ENCODE measurements around the gene TCAP.
A peak's percentile ranks its signal among the peaks of the same experiment; 100 is the strongest.
"Not testable (repeated sequence)": the region's sequence is repeated elsewhere in the genome, so short reads cannot be mapped to it uniquely, and the experiment has no call there.

Gene TCAP

DNA sequence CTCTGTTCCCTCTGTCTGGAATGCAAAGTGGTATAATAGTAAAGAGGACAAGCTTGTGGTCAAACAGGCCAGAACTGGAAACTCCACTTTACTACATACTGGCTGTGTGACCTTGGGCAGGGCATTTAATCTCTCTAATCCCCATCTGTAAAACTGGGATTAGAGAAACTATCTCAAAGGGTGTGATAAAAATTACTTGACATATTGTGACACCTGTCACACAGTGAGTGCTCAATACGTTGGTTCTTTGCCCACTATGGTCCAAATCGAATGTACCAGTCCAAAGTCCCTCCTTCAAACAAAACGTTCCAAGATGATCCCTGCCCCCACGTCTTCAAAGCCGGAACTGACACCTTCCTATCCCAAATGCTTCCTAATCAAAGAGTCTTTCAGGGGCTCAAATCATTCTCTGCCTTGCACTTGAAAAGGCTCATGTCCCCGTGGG lies 22.0 kb downstream of the TCAP start:
- DNase-seq, result no peak

DNA sequence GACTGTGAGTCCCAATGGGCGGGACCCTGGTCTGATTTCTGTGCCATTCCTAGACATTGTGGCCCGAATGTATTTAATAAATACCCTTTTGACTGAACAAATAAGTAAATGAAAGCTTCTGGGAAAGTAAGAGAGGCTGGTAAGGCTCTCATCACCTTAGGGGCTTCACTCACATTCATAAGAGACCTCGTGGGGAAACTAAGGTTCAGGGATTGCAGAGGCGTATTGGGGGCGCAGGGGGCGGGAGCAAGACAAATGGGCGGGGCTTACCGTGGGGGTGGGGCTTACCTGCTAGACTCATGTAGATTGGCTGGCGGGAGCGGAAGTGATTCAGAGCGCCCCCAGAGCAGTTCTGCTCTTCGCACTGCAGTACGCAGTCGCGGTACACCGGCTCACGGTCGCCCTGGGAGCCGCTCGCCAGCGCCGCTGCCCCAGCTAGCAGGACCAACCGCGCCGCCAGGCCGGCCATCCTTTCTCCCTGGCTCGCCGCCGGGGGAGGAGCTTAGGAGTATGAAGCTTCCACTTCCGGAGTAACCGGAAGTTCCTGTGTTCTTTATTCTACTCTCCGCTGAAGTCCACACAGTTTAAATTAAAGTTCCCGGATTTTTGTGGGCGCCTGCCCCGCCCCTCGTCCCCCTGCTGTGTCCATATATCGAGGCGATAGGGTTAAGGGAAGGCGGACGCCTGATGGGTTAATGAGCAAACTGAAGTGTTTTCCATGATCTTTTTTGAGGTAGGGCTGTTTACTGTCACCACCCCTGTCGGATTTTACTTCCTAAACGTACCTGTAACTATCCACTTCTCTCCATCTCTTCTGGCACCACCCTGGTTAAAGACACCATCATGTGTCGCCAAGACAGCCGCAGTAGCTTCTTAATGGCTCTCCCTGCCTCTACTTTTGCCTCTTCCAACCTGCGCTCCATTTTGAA lies 22.7 kb downstream of the TCAP start, which contains the start of gene PGAP3:
PGAP3 (minus strand) TSS at position 512 of the 929 bp plus-strand sequence; CDS start at position 469, 43 bp downstream.
- DNase-seq, result peak; percentile 91

DNA sequence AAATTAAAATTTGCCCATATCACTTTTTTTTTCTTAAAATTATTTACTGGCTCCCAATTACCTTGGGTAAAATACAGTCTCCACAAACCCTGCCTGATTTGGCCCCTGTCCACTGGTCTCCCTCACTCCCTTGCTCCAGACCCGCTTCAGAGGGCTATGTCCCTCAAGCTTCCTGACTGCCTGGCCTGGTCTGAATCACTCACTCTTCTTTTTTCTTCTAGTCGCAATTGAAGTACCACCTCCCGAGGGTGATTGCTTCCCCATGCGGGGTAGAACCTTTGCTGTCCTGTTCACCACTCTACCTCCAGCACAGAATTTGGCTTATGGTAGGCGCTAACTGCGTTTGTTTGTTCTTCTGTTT lies 23.3 kb downstream of the TCAP start:
- DNase-seq, result no peak

DNA sequence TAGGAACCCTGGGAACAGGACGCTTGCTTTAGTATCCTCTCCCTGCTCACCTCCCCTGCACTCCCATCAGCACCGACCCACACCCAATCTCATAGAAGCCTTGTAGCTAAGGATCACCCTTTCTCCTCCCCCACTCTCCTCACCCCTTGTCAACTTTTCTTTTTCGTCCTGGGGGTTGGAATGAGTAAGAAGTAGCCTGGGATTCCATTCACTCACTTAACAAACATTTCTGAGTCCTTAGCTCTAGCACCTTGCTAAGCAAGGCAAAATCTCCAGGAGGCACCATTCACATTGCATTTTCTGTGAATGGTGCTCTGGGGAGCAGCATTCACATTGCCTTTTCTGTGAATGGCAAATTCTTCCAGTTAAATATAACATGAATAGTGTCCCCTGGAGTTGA lies 23.8 kb downstream of the TCAP start:
- no peak for DNase-seq

DNA sequence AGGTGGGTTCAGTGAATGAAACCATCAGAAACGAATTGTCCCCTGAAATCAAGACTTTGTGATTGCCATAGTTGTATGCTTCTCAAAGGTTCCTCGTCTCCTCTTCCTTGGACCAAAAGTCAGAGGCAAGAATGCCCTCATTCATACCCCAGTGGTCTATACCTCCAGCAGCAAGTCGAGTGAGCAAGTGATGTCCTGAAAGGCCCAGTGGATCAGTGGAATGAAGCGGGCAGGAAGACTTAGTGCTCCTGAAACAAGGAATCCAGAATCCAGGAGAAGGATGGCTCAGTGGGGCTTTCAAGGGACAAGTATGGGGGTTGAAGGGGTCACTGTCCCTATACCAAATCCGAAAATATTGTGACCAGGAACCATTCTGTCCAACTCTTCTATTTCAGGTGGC lies 29.4 kb downstream of the TCAP start:
- no peak for DNase-seq

DNA sequence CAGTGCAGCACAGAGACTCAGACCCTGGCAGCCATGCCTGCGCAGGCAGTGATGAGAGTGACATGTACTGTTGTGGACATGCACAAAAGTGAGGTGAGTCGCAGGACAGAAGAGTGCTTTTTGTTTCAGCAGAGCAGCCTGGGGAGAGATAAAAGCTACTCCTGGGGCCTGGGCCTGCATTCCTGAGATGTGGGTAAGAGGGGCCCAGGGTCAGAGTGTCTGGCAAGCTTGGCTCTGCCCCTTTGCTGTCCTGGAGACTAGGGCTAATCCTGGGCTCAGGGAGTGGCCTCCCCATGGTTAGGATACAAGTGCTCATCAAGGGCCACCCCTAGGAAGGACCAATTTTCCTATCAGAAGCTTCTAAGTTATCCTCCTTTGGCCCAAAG lies 29.9 kb downstream of the TCAP start:
- no peak for DNase-seq

DNA sequence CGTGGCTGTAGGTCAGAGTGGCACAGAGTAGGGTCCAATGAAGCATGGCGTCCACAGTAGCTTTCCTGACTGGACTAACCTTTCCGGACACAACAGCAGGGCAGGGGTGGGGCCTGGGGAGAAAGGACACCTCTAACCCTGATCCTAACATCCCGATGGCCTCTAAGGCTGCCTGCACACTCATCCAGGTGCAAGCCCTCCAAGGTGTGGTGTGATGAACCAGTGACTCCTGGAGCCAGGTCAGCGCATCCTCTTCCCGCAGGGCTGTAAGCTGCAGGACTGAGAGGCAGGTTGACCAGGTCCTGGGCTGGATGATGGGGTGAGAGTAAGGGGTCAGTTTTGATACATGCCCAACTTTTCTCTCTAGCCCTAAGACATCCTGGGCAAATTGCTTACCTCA lies 31.6 kb downstream of the TCAP start:
- DNase-seq, result no peak

DNA sequence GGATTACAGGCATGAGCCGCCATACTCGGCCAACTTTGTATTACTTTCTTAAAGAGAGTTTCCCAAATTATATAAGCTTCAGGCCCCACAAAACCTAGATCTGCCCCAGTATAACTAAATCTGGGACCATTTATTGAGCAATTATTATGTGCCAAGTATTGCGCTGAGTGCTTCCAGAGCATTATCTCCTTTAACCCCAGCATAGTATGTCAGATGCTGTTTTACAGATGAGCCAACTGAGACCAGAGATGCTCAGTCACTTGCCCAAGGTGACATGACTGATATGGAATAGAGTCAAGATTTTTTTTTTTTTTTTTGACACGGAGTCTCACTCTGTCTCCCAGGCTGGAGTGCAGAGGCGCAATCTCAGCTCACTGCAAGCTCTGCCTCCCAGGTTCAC lies 32.8 kb downstream of the TCAP start:
- DNase-seq, result no peak

DNA sequence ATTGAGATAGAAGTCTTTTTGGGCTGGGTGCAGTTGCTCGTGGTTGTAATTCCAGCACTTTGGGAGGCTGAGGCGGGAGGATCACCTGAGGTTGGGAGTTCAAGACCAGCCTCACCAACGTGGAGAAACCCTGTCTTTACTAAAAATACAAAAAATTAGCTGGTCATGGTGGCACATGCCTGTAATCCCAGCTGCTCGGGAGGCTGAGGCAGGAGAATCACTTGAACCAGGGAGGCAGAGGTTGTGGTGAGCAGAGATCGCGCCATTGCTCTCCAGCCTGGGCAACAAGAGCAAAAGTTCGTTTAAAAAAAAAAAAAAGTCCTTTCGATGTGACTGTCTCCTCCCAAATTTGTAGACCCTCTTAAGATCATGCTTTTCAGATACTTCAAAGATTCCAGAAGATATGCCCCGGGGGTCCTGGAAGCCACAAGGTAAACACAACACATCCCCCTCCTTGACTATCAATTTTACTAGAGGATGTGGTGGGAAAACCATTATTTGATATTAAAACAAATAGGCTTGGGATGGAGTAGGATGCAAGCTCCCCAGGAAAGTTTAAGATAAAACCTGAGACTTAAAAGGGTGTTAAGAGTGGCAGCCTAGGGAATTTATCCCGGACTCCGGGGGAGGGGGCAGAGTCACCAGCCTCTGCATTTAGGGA lies 34.1 kb downstream of the TCAP start:
- DNase-seq, result not testable (repeated sequence)

DNA sequence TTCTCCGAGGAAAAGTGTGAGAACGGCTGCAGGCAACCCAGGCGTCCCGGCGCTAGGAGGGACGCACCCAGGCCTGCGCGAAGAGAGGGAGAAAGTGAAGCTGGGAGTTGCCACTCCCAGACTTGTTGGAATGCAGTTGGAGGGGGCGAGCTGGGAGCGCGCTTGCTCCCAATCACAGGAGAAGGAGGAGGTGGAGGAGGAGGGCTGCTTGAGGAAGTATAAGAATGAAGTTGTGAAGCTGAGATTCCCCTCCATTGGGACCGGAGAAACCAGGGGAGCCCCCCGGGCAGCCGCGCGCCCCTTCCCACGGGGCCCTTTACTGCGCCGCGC lies 34.6 kb downstream of the TCAP start, which contains the start of gene ERBB2:
ERBB2 (plus strand) TSS at position 247 of the 330 bp plus-strand sequence. CDS start 175 bp downstream, outside the sequence.
- peak; percentile 72 for DNase-seq

DNA sequence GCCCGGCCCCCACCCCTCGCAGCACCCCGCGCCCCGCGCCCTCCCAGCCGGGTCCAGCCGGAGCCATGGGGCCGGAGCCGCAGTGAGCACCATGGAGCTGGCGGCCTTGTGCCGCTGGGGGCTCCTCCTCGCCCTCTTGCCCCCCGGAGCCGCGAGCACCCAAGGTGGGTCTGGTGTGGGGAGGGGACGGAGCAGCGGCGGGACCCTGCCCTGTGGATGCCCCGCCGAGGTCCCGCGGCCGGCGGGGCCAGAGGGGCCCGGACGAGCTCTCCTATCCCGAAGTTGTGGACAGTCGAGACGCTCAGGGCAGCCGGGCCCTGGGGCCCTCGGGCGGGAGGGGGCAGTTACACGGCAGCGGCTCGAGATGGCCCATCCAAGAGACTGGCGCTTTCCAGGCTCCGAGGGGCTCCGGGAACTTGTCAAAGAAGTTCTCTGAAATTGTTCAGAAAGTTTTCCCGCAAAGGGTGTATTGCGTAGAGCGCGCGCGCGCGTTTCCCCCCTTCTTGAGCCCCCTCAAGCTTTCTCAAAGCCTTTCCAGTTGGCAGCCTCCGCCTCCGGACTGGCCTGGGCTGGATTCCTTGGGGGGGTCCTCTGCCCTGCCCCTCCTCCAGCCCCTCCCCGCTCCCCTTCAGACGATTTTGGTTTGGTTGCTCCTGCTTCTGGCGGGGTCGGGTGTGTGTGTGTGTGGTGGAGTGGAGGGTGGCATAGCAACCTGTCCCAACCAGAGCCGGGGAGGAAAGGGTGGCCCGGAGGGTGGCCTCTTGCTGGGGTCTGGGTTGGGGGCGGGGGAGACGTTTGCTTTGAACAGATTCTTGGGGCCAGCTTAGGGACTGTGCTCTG lies 35.2 kb downstream of the TCAP start:
- peak; percentile 3 for DNase-seq

DNA sequence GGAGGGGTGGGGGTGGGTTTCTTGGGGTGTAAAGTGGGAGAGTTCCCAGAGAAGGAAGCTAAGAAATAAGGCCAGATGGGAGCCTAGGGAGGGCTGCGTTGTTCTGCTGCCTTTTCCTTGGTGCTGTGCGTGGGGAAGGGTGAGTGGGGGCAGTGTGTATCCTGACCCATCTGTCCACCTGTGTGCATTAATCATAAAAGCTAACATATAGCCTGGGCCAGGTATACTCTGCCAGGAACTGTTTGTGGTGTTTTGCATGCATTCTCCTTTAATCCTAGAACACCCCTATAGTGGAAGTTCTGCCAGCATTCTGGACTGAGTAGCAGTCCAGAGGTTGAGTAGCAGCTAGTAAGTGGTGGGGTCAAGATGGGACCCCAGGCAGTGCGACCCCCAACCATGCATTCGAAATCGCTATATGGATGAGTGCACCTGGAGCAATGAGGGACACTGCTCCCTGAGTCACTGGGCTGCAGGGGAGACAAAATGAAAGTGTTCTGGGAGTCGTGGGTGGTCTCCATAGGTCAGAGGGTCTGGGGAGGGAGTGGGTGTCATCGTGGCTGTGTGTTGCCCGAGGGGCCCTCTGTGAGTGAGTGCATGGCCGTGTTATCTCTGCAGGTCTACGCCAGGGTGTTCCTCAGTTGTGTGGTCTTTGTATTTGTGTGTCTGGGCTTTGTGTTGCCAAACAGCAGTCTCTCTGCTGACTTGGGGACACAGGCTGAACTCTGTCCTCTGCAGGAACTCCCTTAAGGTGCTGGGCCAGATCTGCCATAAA lies 36.0 kb downstream of the TCAP start:
- DNase-seq, result no peak

DNA sequence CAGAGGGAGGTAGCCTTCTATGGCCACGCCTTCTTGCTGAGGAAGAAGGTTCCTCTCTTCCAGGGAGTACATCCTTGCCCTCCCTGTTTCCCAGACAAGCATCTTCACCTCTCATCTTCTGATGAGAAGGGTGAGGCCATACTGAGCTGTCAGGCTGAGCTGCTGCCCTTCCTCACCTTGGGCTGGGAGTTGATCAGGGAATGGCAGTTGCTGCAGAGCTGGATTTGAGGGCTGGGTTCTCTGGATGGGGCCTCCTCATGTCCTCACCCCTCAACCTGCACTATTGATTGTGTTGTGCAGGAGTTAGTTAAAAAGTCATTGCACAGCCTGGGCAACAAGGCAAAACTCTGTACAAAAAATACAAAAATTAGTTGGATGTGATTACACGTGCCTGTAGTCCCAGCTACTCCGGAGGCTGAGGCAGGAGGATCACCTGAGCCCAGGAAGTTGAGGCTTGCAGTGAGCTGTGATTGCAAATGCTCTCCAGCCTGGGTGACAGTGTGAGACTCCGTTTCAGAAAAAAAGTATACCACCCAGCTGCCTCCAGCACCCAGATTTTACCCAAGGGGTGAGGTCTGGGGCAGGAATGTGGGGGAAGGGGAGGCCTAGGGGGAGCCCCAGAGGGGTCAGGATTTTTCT lies 36.8 kb downstream of the TCAP start:
- no peak for DNase-seq

DNA sequence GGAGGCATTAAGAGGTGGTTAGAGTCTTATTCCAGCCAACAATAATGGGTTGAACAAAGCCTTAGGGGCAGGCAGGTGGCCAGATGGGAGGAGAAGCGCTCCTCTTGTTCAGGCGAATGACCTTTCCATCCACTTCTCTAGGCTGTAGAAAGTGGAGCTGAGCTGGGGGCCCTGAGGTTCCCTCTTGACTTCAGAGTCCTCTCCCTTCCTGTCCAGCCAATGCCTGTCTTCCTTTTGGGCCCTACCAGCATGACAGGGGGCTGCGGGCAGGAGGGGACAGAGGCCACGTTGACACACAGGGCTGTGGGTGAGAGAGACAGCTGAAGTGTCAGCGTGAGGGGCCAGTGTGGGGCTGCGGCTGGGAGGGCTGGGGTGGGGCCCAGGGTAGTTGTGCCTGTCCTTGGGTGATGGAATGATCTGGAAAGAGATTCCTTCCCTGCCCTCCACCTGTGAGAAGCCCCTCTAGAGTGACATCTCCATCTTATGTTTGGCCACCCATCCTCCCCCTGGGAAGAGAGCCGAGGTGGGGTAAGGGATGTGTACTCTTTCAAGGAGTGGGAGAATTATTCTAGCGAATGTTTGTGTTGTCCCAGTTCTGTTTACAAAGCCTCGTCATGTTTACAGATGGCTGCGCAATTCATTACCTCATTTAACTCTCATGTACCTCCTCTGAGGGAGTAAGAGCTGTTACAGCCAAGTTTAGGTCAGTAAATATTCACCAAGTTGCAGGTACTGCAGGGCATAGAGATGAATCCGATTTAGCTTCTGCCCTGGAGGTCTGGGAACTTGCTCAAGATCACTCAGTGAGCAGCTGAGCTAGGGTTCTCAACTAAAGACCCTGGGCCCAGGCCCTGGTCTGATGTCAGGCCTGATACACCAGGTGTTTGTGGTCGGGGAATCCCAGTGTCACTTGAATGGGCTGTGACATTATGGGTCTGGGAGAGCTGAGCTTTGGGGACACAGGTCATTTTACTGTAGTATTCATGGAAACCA lies 38.0 kb downstream of the TCAP start:
- no peak for DNase-seq

DNA sequence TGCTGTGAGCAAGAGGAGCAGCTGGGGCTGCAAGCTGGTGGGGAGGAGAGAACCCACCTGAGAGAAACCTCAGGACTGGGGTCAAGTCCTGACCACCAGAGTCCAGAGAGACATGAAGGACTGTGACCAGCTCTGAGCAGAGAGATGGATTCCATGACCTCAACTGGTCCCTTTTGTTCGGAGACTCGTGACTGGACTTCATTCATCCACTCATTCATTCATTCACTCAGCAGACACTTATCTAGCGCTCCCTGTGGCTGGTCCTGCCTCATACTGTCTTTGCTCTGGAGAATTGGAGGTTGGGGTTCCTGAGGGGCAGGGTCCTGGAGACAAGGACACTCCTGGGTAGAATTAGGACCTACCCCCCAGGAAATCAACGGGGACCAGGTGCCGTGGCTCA lies 38.8 kb downstream of the TCAP start:
- DNase-seq, result no peak

DNA sequence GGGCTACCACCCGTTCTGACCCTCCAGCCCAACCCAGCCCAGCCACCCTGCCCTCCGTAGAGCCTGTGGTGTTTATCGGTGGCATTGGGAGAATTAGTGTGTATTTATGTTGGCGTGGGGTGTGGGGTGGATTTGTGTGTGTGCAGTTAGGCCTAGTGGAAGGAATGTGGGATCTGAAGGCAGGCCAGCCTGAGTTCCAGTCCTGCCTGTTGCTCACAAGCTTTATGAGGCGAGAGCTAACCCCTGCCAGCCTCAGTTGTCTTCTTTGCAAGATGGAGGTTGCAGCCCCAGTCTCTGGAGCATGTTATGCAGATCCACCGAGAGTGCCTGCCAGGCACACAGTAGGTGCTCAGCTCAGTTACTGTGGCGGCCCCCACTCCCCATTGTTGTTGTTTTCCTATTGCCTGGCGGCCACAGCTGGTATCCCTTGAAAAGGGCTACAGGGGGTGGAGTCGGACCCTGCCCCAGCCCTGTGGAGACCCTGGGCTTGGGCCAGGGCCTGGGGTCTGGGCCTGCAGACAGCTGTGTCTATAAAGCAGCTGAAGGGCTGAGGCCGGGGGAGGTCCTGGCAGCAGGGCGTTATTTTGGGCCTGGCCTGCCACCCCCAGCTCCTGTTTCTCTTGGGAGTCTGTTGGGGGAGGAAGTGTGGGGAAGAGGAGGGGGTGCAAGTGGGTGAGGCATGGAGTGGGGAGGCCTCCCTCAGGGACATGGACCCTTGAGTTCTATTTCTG lies 39.8 kb downstream of the TCAP start:
- DNase-seq, result peak; percentile 17

DNA sequence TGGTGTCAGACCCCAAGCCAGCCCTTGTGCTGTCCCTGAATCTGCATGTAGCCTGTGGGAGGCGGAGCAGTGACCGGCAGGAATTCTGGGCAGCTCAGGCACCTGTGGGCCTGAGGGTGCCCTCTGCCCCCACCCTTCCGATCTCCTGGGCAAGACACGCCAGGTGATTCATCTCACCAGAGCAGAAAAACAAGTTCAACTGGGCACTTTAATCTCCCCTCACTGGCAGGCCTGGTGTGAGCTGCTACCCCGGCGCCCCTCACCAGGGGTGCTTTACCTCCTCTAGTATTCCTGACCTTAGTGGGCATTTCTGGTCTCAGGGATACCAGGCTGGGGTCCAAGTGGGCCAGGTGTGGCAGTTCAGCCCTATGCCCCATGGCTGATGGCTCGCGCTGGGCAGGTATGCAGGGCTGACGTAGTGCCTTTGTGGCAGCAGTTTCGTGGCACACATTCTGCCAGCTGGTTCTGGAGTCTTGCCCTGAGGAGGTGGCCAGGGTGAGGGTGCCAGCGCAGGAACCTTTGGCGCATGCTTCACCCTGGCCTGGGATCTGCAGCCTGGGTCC lies 40.7 kb downstream of the TCAP start:
- DNase-seq, result no peak

DNA sequence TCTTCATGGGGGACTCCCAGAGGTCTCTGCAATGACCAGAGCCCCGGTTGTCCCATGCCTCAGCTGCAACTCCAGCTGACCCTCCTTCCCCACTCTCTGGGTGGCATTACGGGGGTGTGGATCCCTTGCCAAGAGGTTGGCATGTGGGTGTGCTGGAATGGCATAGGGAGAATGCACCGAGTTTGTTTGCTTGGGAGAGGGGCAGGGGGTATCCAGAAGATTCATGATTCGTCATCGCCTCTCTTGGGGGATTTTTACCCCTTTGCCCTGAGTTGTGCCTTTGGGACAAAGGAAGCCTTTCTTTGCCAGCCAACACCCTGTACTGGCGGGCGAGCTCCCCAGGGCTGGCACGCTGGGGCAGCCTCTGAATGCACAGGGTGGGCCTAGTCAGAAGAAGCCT lies 41.2 kb downstream of the TCAP start:
- DNase-seq, result no peak

DNA sequence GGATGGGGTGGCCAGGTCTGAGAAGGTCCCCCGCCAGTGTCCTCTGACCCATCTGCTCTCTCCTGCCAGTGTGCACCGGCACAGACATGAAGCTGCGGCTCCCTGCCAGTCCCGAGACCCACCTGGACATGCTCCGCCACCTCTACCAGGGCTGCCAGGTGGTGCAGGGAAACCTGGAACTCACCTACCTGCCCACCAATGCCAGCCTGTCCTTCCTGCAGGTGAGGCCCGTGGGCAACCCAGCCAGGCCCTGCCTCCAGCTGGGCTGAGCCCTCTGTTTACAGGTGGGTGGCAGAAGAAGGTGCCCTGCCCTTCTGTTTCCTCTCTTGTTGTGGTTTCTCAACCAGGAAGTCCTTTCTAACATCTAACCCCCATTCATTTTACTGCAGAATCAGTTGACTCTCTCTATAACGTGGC lies 41.8 kb downstream of the TCAP start:
- DNase-seq, result no peak
